Activated CD8-positive, alpha-beta T cell treated with anti-CD3 and anti-CD28 coated beads for 36 hours (primary cell): ENCODE measurements around the gene NPHP4. TPM values are rescaled to one million over a fixed set of nuclear protein-coding genes. Genes with fewer than 3 reads are reported as not detected.

Source experiments
- ATAC-seq: fragments of 200-7000 bp; cut with Tn5 transposase; one replicate; pipeline ENCODE4 v1.10.0; 2021; ENCODE audit warnings: mild to moderate bottlenecking, moderate library complexity
- CTCF ChIA-PET: fragments of 350-600 bp; sonication (Branson Sonifier 250); formaldehyde crosslinking; loops from one replicate; lab custom pipeline; 2021; ENCODE audit warnings: antibody characterized with exemption; lab: Charles Lee
- POLR2A ChIA-PET: fragments of 350-600 bp; sonication (Branson Sonifier 250); formaldehyde crosslinking; loops from one replicate; lab custom pipeline; 2021; ENCODE audit warnings: antibody characterized with exemption; lab: Charles Lee
- DNase-seq: peaks from one replicate; pipeline ENCODE4 v3.0.0-alpha.2; 2020
- H3K27ac Mint-ChIP-seq: one replicate; pipeline ENCODE4 v1.8.0; 2021; ENCODE audit warnings: mild to moderate bottlenecking, mixed read lengths
- H3K27me3 Mint-ChIP-seq: one replicate; pipeline ENCODE4 v1.8.0; 2021; ENCODE audit warnings: mixed read lengths
- H3K36me3 Mint-ChIP-seq: one replicate; pipeline ENCODE4 v1.8.0; 2021; ENCODE audit warnings: low read depth, mixed read lengths
- H3K4me1 Mint-ChIP-seq: one replicate; pipeline ENCODE4 v1.8.0; 2021; ENCODE audit warnings: low read depth, mixed read lengths
- H3K4me3 Mint-ChIP-seq: one replicate; pipeline ENCODE4 v1.8.0; 2021; ENCODE audit warnings: mild to moderate bottlenecking, moderate library complexity, mixed read lengths
- H3K9me3 Mint-ChIP-seq: one replicate; pipeline ENCODE4 v1.8.0; 2021; ENCODE audit warnings: mixed read lengths
- intact Hi-C: fragments of 100-400 bp; cut with micrococcal nuclease; formaldehyde crosslinking; loops from one replicate; pipeline ENCODE4 v1.10.0; 2022
- total RNA-seq, 2 experiments: library from RNA; stranded (reverse); gene quantifications; one replicate each; pipeline ENCODE4 v1.2.3, GENCODE V29; 2021
- TF ChIP-seq, protein P1 (sequence below): fragments of 200-600 bp; IDR thresholded peaks from one replicate; pipeline ENCODE4 v1.8.0; 2022; ENCODE audit warnings: antibody characterized with exemption, mild to moderate bottlenecking

The NPHP4 gene
- total RNA-seq, 2 experiments from 2014 or later: 16.5 to 16.8 TPM

DNA sequence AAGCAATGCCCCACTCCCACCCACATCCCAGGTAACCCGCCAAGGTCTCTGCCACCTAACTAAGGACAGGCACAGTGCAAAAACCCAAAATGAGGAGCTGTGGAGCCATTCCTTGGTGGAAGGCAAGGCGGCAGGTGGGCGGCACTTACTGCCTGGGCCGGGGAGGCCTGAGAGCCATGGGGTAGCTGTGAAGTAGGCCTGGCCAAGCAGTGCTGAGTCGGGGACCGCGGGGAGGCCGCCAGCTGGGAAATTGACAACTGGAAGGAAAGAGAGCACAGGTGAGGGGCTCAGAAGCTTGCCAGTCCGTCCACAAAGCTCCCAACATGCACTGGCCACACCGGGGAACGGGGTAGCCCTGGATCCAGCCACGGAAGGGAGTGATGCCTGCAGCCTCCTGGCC is 85.3 kb downstream of the NPHP4 start:
- no peak for ATAC-seq
- no peaks in the 10 kb centered on the region for H3K9me3 Mint-ChIP-seq
- no peaks in the 10 kb centered on the region for H3K36me3 Mint-ChIP-seq
- POLR2A ChIA-PET: no interaction called here
- TF ChIP-seq, protein P1, sequence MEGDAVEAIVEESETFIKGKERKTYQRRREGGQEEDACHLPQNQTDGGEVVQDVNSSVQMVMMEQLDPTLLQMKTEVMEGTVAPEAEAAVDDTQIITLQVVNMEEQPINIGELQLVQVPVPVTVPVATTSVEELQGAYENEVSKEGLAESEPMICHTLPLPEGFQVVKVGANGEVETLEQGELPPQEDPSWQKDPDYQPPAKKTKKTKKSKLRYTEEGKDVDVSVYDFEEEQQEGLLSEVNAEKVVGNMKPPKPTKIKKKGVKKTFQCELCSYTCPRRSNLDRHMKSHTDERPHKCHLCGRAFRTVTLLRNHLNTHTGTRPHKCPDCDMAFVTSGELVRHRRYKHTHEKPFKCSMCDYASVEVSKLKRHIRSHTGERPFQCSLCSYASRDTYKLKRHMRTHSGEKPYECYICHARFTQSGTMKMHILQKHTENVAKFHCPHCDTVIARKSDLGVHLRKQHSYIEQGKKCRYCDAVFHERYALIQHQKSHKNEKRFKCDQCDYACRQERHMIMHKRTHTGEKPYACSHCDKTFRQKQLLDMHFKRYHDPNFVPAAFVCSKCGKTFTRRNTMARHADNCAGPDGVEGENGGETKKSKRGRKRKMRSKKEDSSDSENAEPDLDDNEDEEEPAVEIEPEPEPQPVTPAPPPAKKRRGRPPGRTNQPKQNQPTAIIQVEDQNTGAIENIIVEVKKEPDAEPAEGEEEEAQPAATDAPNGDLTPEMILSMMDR: no peak
- H3K4me3 Mint-ChIP-seq: no peak overlapping the region
- intact Hi-C loops: no loop called here
- no peak overlapping the region for H3K27ac Mint-ChIP-seq
- no peak for DNase-seq
- CTCF ChIA-PET: interaction anchor here (1.2 to 1.4 kb wide), 2 partner anchors 11 to 13 kb away, joined by 3 read pairs; no protein-coding TSS in a partner anchor
- H3K27me3 Mint-ChIP-seq: no peaks in the 10 kb centered on the region
- H3K4me1 Mint-ChIP-seq: no peaks in the 10 kb centered on the region

DNA sequence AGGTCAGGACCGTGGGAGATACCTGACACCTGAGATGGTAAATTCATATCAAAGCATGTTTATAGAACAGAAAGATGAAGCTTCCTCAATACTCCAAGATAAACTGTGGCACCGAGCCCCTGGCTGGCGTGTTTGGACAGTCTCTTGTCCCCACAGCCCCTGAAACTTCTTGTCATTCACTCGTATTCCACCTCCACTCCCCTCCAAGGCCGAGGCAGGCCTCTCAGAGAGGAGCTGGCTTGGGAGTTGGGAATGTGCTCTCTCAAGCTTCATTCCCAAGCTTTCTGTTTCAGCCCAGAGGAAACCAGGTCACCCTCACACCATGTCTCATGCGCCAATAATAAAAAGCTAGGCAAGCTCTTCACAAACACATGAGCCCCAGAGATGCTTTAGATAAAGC is 86.1 kb downstream of the NPHP4 start:
- CTCF ChIA-PET: interaction anchor here (1.2 to 1.4 kb wide), 2 partner anchors 12 kb away, joined by 3 read pairs; no protein-coding TSS in a partner anchor
- POLR2A ChIA-PET: no interaction called here
- Mint-ChIP-seq H3K27ac (no peak overlapping the region), H3K27me3 (no peaks in the 10 kb centered on the region), H3K4me3 (no peak overlapping the region), H3K4me1 (no peaks in the 10 kb centered on the region), H3K9me3 (no peaks in the 10 kb centered on the region), H3K36me3 (no peaks in the 10 kb centered on the region)
- no peak for DNase-seq
- TF ChIP-seq, protein P1: no peak
- intact Hi-C loops: no loop called here
- no peak for ATAC-seq

DNA sequence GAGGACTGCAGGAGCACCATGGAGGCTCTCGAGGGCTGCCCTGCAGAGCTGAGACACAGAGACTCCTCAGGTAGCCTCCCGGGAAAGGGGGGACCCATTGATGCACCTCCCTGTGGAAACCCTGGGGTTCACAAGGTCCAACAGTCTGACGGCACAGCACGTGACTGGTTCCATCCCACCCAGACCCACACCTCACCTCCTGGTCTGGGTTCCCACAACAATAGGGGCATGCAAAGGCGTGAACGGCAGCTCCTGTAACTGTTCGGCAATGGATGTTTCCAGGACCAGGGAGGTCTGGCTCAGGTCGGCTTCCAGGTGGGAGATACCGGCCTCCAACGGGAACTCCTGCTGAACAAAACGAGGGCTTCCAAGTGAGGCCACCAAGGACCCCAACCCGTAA is 86.8 kb downstream of the NPHP4 start:
- H3K9me3 Mint-ChIP-seq: no peaks in the 10 kb centered on the region
- no peak for ATAC-seq
- intact Hi-C loops: no loop called here

DNA sequence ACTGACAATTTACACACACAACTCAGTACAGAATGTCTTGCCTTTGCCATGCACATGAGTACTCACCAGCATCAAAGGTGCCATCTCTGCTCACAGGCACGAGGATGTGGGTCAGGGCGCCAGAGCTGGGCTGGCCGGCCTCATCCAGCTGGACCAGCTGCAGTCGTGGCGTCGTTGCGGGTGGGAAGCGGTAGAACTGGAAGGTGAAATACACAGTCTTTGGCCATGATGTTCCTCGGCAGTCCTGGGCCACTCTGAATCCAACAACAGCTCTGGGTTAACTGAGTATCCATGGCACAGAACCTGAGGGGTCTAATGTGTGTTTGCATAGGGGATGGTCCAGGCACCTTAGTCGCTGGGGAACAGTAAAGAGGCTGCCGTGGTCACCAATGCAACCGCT is 87.7 kb downstream of the NPHP4 start:
- DNase-seq: no peak
- Mint-ChIP-seq H3K9me3 (no peaks in the 10 kb centered on the region), H3K4me3 (no peak overlapping the region), H3K27me3 (no peaks in the 10 kb centered on the region), H3K36me3 (no peaks in the 10 kb centered on the region), H3K4me1 (no peaks in the 10 kb centered on the region), H3K27ac (no peak overlapping the region)
- ChIA-PET CTCF (no interaction called here), POLR2A (no interaction called here)
- intact Hi-C loops: no loop called here
- no peak for ATAC-seq
- TF ChIP-seq, protein P1: no peak

More for the DNA sequence above, 86.8 kb downstream of the NPHP4 start:
- no peak overlapping the region for H3K4me3 Mint-ChIP-seq
- H3K36me3 Mint-ChIP-seq: no peaks in the 10 kb centered on the region
- POLR2A ChIA-PET: no interaction called here
- DNase-seq: no peak
- H3K4me1 Mint-ChIP-seq: no peaks in the 10 kb centered on the region
- H3K27me3 Mint-ChIP-seq: no peaks in the 10 kb centered on the region
- H3K27ac Mint-ChIP-seq: no peak overlapping the region
- TF ChIP-seq, protein P1: no peak
- CTCF ChIA-PET: no interaction called here

DNA sequence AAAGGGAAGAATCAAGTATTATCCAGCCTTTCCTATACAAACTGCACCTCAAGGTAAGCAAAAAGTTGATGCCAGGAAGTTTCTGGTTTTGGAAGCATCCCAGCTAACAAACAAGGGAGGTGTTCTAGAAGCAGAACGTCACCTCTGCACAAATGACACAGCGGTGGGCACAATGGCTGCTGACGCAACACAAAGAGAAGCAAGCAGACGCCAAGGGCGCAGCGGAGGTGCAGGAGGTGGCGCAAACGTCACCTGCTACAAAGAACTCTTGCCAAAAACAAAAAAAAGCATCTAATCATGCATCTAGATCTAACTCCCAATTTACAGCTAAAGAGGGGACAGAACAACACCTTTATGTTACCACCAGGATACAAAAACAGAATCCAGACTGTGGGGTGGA is 88.5 kb downstream of the NPHP4 start:
- Mint-ChIP-seq H3K27ac (no peak overlapping the region), H3K4me1 (no peaks in the 10 kb centered on the region), H3K27me3 (no peaks in the 10 kb centered on the region), H3K36me3 (no peaks in the 10 kb centered on the region), H3K4me3 (no peak overlapping the region), H3K9me3 (no peaks in the 10 kb centered on the region)
- ATAC-seq (no peak), DNase-seq (no peak)
- CTCF ChIA-PET: no interaction called here
- POLR2A ChIA-PET: no interaction called here
- TF ChIP-seq, protein P1: no peak
- intact Hi-C loops: no loop called here
